ACHN (cell line): Measurements from ENCODE around the gene OR10A5.
"Not testable (repeated sequence)": the region's sequence is repeated elsewhere in the genome, so short reads cannot be mapped to it uniquely, and the experiment has no call there.

ENCODE experiments used
- DNase-seq: peaks from one replicate; pipeline ENCODE4 v3.0.0-alpha.2; 2015
- in situ Hi-C: cut with HindIII; loops from 2 replicates; pipeline ENCODE4 v1.10.0; 2017; ENCODE audit warnings: low sequenced_read_pairs, low pct_ligation_motif_present, low pct_unique_long_range_greater_than_20kb

Gene OR10A5

GRCh38 chr11:6845383-6845782, at the start of gene OR10A5:
TSS of gene OR10A5 (plus strand) at chr11:6845683. CDS start at chr11:6845683, 0 bp downstream.
- no peak for DNase-seq
- in situ Hi-C loops: no loop called here

GRCh38 chr11:6799402-6799801, 46.1 kb upstream of the OR10A5 start, which contains the start of gene OR6A2:
TSS of gene OR6A2 (minus strand) at chr11:6799689. CDS start at chr11:6795708, 3,981 bp downstream.
- in situ Hi-C loops: no loop called here
- DNase-seq: no peak

- DNase-seq, in situ Hi-C loops: not testable (repeated sequence)
Observed at GRCh38 chr11:6801075-6801474, 44.4 kb upstream of the OR10A5 start.

GRCh38 chr11:6812390-6813005, 33.0 kb upstream of the OR10A5 start:
- DNase-seq: peak; percentile 43
- in situ Hi-C loops: no loop called here

GRCh38 chr11:6813656-6814055, 31.8 kb upstream of the OR10A5 start:
- DNase-seq: no peak
- in situ Hi-C loops: no loop called here

GRCh38 chr11:6817694-6818093, 27.8 kb upstream of the OR10A5 start:
- no peak for DNase-seq
- in situ Hi-C loops: no loop called here

DNA sequence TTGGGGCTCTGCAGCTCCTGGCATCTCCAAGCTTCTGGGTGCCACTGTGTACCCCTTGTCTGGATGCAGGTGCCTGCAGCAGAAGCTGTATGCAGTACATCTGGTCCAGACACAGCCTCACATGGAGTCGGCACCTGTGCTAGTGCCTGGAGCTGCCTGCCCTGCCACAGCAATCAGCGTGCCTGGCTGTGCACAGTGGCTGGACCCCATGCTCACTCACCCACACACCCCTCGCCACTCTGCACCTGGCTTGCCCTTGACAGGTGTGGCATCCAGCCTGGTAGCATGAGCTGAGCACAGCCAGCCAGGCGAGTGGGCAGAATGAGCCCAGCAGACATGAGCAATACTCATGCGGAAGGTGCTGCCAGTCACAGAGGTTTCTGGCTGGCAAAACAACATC, 26.5 kb upstream of the OR10A5 start:
- in situ Hi-C loops: no loop called here
- DNase-seq: no peak

- in situ Hi-C loops: no loop called here
- no peak for DNase-seq
Observed at GRCh38 chr11:6824136-6824823, 21.2 kb upstream of the OR10A5 start.

DNA sequence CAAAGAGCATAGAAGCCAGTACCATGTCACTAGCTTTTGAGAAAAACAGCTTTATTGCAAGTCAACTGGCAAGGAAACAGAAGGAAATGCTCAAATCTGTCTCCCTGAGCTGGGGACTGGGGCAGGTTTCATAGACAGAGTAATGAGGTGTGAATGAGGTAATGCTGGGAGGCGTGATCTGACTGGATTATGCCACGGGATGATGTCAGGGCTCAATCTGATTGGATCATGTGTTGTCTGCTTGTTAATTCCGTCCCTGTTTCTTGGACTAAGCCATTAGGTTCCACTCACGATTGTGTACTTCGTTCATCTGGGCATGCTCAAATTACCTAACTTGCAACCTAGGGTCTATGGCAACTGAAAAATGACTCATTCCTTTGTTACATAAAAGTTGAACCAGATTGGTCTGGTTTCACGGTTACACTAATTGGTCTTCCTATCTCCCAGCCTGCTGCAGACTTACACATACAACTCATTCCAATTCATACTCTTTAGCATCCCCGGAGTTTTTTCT, 20.2 kb upstream of the OR10A5 start:
- DNase-seq: no peak
- in situ Hi-C loops: no loop called here

GRCh38 chr11:6828103-6828502, 17.4 kb upstream of the OR10A5 start:
- no peak for DNase-seq
- in situ Hi-C loops: no loop called here

- in situ Hi-C loops: no loop called here
- no peak for DNase-seq
Observed at GRCh38 chr11:6833356-6833755, 12.1 kb upstream of the OR10A5 start.

- no peak for DNase-seq
- in situ Hi-C loops: no loop called here
Observed at GRCh38 chr11:6834021-6834420, 11.5 kb upstream of the OR10A5 start.

GRCh38 chr11:6841694-6842093, 3.8 kb upstream of the OR10A5 start:
- in situ Hi-C loops: no loop called here

GRCh38 chr11:6843670-6844069, 1.8 kb upstream of the OR10A5 start:
- no peak for DNase-seq
- in situ Hi-C loops: no loop called here

More at GRCh38 chr11:6841694-6842093, 3.8 kb upstream of the OR10A5 start:
- no peak for DNase-seq

GRCh38 chr11:6844356-6844755, 1.1 kb upstream of the OR10A5 start:
- DNase-seq: no peak
- in situ Hi-C loops: no loop called here

- in situ Hi-C loops: no loop called here
- no peak for DNase-seq
Observed at GRCh38 chr11:6850526-6850925, 5.0 kb downstream of the OR10A5 start.

- in situ Hi-C loops: not testable (repeated sequence)
Observed at GRCh38 chr11:6854801-6855200, 9.3 kb downstream of the OR10A5 start.

GRCh38 chr11:6855971-6856541, 10.6 kb downstream of the OR10A5 start:
- peak; percentile 1 for DNase-seq
- in situ Hi-C loops: no loop called here

More at GRCh38 chr11:6854801-6855200, 9.3 kb downstream of the OR10A5 start:
- not testable (repeated sequence) for DNase-seq

DNA sequence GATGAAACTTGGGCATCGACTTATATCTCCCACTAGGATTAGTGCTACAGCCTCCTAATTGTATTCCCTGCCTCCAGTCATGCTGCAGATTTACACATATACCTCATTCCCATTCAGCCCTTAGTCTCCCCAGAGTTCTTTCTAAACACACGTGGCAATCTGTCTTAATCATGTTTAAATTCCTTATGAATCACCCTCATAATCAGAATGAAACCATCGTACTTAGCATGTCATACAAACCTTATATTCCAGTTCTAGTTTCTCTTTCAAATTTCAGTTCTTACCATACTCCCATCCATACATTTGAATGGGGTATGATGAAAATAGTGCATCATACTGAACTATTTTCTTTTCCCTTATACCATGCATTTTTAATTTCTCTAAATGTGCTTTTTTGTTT, 11.4 kb downstream of the OR10A5 start:
- no peak for DNase-seq
- in situ Hi-C loops: no loop called here

DNA sequence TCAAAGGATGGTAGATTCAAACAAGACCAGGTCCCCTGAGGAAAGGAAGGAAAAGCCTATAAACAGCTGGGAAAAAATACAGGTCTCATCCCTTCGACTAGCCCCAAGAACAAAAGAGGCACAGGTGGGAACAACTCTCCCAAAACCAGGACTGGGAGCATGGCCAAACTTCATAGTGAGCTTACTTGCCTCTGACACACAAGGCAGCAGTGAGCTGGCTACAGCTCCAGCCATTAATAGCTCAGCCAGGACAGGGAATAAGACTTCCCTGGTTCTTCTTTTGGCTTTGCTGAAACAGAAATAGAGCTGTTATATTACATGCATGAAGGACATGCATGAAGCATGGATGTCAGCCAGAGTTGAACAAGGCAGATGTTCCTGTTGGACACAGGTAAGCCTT, 17.5 kb downstream of the OR10A5 start, which contains the start of gene OR10A2:
OR10A2 (plus strand) TSS at position 97 of the 400 bp plus-strand sequence. CDS start 6,698 bp downstream, outside the sequence.
- in situ Hi-C loops: no loop called here
- DNase-seq: no peak
